Glomerular endothelial cell (primary cell): ENCODE data around the gene CYB5R2. TPM values are rescaled to one million over a fixed set of nuclear protein-coding genes. Genes with fewer than 3 reads are reported as not detected.

Experiments used
- DNase-seq: peaks from one replicate; pipeline ENCODE4 v3.0.0-alpha.2; 2011; ENCODE audit warnings: low read depth, low spot score; ENCODE audit errors: extremely low read depth
- total RNA-seq: library from RNA; depleted of rRNA; stranded (reverse); fragments of >200 nt; gene quantifications from 2 replicates; pipeline ENCODE4 v1.2.3, GENCODE V29; 2015

Gene CYB5R2
- total RNA-seq, 1 donor from 2014 or later: 2.4 TPM

DNA sequence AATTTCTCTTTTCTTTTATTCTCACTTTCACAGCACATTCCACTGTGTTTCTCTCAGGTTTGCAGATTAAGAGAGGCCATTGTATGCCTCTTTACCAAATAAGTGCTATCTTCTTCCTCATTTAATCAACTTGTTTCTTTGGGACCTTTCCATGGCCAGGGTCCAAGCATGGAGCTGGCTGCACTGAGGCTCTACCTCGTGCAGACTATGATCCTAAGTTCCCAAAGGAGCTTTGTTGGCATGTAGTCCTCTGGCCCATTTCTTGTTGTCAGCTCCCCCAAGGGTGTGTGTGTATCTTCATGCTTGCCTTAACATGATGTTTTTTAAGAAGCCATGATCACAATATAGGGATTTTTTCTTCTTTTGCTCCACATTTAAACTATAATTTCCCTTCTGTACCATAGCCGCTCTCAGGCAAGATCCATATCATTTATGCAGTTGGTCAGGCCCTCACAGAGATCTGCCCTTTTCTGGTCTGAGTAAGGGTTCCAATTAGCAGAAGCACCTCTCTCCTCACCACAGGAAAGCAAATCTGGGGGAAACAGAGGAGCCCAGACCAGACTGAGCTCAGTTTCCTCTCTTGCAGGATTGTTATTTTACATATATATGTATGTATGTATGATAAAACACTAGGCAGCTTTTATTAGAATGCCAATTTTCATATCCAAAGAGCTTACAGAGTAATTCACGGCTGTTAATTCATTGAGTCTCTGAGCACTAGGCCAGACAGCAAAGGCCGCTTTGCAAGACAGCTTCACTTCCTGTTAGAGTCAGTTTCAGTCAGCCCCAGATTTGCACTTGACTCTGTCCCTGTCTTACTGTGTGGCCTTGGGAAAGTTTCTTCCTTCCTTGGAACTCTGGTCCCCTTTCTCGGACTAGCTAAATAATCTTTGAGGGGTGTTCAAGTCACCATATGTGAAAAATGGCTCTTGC, 34.3 kb downstream of the CYB5R2 start:
- DNase-seq: no peak

DNA sequence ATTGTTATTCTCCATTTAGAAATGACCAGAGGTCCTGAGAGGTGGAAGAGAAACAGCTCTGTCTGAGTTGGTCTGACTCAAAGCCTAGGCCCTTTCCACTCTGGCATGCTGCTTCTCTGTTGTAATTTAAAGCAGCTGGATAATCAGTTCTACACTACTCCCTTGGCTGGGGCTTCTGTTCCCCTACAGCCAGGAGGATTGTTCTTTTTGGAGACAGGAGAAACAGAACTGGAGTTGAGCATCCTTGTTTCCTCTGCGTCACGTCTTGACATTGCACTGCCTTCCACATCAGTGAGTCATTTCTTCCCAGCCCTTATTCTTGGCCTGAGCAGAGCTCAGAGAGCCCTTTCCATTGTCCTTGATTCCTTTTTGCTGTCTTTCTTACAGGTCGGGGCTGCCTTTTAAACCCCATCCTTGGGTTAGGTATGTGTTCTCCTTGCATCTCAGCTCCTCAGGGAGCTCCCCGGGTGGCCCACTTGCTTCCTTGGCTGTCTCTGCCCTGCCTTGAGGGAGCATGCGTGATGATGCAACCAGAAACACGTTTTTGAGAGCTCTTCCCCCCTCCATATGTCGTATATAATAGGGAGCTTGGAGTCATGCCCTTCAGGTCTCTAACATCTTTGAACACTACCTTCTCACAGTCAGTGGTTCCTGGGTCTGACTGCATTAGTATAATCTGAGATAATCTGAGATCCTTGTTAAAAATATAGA, 35.7 kb downstream of the CYB5R2 start:
- peak; percentile 51 for DNase-seq

DNA sequence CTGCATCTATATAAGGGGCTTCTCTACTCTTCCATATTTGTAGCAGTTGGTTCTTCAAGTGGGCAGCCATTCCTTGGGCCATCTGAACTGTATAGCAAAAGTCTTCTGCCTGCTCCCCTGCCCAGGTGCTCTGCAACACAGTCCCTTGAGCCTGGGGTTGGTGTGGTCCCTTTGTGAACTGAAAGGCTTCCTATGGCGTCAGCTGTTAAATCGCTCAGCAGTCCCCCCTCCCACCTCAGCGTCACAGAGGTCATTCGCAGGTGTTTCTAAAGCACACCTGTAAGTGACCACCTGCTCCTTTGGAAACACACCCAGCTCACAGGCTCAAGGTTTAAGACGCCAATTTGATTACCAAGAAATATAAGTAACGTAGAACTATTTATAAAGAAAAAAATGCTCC, 37.0 kb downstream of the CYB5R2 start:
- DNase-seq: no peak

DNA sequence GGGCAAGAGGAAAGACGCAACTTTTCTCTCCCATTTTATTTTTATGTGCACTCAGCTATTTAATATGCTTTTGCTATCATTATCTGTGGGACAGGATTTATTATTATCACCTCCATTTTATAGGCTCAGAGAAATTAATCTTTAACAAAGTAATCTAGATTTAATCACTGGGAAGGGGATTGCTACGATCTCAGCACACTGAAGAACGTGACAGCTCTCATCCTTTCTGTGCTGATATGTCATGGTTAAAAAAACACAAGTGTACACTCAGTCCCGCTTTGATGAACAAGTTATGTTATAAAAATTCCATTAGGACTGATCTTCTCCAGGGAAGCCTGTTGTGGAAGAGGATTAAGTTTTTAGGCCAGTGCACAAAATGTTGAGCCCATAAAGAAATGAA, 37.6 kb downstream of the CYB5R2 start:
- no peak for DNase-seq

DNA sequence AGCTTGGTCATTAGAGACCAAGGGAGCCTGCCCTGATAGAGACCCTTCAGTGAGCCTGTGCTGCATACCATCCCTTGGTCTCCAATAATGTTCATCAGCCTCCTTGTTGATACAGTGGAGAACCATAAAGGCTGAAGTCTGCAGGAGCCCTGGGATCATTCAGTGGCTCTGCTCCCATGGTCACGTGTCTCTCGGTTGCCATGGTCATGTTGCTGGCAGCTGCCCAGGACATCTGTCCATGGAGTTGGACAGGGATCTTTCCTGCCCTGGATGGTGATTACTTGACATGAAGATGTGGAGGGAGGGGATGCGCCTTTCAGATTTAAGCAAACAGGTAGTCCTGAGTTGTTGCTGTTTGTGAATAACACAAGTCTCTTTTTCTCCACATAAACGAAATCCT, 38.2 kb downstream of the CYB5R2 start:
- DNase-seq: no peak

DNA sequence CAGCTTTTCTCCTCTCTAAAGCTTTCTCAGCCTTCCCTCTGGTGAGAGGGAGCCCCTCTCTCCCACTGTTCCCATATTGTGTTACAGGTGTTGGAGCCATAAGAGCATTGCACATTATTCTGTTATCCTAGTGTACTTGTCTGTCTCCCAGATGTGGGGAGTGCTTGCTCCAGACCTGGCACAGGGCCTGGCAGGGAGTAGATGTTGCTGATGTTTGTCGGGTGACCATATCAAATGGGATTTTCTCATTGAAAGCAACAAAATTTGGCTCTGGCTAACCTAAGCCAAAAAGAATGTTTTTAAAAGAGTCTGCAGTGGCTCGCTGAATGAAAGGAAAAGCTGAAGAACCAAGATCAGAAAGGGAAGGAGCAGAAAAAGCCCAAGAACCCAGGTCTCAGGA, 41.1 kb downstream of the CYB5R2 start:
- no peak for DNase-seq

DNA sequence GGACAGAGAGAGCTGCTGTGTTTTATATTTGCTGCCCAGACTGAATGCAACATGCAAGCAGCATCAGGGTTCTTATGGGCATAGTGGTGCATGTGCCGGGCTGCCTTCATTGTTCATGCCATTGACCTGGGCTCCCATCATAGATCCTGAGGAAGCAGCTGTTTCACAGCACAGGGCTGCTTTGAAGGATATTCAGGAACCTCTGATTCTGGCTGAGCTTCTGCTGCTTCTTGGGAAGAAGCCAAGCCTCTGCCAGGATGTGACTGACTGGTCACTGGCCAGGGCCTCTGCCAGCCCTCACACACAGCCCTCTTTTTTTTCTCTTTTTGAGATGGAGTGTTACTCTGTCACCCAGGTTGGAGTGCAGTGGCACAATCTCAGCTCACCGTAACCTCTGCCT, 43.3 kb downstream of the CYB5R2 start:
- peak; percentile 66 for DNase-seq

DNA sequence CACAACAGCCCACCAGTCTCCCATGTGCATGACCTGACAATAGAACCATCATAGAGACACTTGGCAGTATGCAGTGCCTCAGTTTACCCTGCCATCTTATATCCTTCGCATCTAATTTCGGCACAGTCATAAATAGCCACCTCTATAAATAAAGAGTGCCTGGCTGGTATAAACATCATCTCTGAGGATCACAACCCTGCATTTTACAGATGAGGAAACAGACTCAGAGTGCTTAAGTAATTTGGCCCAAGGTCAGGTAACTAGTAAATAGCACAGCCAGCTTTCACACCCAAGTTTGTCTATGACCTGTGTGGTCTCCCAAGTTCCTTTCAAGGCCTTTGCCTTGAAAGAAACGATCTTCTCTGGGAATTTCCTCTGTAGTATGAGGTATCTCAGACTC, 44.6 kb downstream of the CYB5R2 start:
- DNase-seq: no peak

DNA sequence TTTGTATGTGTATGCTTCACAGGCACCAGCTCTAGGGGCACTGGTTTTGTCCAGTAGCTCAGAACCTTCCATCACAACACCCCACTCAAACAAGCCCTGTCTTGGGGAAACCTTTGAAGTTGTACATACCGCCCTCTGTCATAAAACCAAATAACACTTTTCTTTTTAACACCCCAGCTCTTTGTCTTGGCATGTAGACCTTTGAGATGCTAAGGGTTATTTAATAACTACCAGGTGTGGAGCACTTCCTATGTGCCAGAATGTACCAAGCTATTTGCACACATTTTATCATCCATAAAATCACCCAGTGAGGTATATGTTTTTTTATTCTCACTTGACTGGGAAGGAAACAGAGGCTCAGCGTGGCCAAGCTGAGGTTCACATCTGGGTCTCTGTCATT, 50.6 kb downstream of the CYB5R2 start:
- DNase-seq: no peak

DNA sequence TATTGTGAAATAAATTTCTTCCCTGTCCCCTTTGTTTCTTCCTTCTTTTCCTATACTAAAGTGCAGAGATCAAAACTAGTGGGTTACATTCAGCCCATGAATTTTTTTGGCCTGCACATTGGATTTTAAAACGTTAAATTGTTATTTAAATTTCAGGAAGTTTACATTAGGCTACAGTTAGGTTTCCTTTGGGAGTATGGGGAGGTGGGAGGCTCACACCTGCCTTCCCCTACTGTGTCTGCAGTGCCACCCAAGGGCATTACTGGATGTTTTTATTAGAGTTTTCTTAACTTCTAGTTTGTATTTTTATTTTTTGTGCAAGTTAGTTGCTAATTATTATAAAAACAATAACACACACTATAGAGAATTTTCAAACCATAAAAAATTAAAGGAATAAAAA, 51.7 kb downstream of the CYB5R2 start:
- DNase-seq: no peak

DNA sequence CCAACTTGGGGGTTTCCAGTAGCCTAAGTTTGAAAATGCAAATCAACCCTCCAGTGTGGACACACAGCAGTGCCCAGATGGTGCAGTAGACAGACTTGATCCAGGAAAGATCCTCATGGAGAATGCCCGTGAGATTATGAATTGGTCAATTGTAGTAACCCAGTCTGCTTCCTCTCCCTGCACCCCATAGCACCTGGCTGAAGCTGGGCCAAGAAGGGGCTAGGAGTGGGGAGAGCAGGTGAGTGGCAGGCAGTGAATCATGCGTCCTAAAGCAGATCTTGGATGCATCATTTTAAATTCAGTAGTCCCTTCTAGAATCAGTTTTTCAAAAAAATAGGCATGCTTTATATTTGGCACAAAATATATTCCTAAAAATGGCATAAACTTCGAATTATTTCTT, 52.2 kb downstream of the CYB5R2 start:
- DNase-seq: no peak

DNA sequence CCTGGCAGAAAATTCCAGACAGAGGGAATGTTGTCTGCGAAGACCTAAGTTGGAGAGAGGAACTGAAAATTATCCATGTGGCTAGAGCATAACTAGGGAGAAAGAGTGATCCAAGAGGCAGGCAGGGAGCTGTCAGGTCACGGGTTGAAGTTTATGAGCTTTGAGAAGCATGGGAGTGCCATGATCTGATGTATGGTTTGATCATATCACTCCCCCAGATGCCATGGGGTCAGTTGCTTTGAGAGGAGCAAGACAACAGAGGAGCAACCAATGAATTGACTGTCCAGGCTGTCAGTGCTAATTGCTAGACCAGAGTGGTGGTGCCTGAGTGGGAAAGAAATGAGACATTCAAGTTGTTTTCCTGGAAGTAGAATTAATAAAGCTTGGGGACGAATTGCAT, 54.0 kb downstream of the CYB5R2 start:
- DNase-seq: no peak

DNA sequence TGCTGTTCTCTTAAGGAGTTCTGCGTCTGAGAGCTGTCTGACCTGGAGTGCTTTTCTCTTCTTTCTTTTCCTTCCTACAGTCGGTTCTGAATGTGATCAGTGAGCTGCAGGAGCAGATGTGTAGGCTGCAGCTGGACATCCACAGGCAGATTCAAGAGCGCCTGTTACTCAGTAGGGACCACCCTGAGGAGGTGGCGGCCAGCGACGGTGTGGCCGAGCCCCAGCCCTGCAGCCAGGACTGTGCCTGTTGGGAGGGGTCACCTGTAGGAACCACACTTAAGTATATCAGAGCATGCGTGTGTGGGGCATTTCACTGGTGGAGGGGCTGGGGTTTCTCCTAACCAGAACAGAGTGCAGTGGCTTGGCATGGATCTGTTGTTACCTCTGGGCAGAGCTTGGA, 56.3 kb downstream of the CYB5R2 start:
- no peak for DNase-seq

Other genes starting within 250 kb of the CYB5R2 start
- gene OLFML1, start 188.0 kb downstream of the CYB5R2 start, total RNA-seq: not detected in 2 replicates
- gene PPFIBP2, start 159.5 kb downstream of the CYB5R2 start, total RNA-seq: 2.4 TPM in 1 of 2 replicates, not detected in the other
- gene OVCH2, start 33.0 kb upstream of the CYB5R2 start, total RNA-seq: not detected in 2 replicates
- gene OR5P2, start 123.4 kb upstream of the CYB5R2 start, total RNA-seq: not detected in 2 replicates
- not detected in 2 replicates for gene OR5P3, start 157.3 kb upstream of the CYB5R2 start, total RNA-seq